SH-SY5Y (cell line): ENCODE data around the gene FGGY.

Source experiments
- GATA2 ChIP-seq: IDR thresholded peaks from 2 replicates; pipeline ENCODE4 v1.6.1; 2011; ENCODE audit warnings: mild to moderate bottlenecking, low read depth, low read length
- GATA3 ChIP-seq: IDR thresholded peaks from 2 replicates; pipeline ENCODE4 v1.6.1; 2011; ENCODE audit warnings: low read depth, mild to moderate bottlenecking, low read length, moderate library complexity

GRCh38 chr1:59307591-59307990 is 10.7 kb downstream of the FGGY start:
- TF ChIP-seq GATA3 (no peak), GATA2 (no peak)
